ENCODE data around the gene RNF2. TPM values are rescaled to one million over a fixed set of nuclear protein-coding genes. Genes with fewer than 3 reads are reported as not detected.

The RNF2 gene
- total RNA-seq, 1 donor from 2014 or later: 44.0 TPM

DNA sequence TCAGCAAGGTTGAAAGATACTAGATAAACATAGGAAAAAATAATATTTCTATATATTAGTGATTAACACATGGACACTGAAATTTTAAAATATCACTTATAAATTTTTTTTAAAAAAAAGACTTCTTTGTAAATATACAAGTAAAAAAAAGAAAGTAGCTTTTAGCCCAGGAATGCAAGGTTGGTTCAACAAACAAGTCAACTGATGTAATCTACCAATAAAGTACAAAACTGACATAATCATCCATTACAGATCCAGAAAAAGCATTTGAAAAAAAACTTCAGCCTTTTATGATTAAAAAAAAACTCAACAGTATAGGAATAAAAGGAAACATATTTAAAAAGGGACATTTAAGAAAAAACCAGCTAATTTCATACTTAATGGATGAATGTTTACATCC is 63.0 kb downstream of the RNF2 start:
- TF ChIP-seq, protein P1, sequence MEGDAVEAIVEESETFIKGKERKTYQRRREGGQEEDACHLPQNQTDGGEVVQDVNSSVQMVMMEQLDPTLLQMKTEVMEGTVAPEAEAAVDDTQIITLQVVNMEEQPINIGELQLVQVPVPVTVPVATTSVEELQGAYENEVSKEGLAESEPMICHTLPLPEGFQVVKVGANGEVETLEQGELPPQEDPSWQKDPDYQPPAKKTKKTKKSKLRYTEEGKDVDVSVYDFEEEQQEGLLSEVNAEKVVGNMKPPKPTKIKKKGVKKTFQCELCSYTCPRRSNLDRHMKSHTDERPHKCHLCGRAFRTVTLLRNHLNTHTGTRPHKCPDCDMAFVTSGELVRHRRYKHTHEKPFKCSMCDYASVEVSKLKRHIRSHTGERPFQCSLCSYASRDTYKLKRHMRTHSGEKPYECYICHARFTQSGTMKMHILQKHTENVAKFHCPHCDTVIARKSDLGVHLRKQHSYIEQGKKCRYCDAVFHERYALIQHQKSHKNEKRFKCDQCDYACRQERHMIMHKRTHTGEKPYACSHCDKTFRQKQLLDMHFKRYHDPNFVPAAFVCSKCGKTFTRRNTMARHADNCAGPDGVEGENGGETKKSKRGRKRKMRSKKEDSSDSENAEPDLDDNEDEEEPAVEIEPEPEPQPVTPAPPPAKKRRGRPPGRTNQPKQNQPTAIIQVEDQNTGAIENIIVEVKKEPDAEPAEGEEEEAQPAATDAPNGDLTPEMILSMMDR (conservative IDR thresholded peaks at IDR 0.05): no peak
- H3K27ac Mint-ChIP-seq (ENCODE audit: unreplicated experiment): no peak overlapping the region
- H3K36me3 Mint-ChIP-seq (ENCODE audit: low read depth): peaks cover 44% of the 10 kb centered on the region
- peaks cover 8% of the 10 kb centered on the region for H3K4me1 Mint-ChIP-seq
- H3K27me3 Mint-ChIP-seq (ENCODE audit: low read depth): no peaks in the 10 kb centered on the region
- no peak overlapping the region for H3K4me3 Mint-ChIP-seq
- H3K9me3 Mint-ChIP-seq: peaks cover 19% of the 10 kb centered on the region
- DNase-seq (ENCODE audit: low read depth, low spot score): no peak

DNA sequence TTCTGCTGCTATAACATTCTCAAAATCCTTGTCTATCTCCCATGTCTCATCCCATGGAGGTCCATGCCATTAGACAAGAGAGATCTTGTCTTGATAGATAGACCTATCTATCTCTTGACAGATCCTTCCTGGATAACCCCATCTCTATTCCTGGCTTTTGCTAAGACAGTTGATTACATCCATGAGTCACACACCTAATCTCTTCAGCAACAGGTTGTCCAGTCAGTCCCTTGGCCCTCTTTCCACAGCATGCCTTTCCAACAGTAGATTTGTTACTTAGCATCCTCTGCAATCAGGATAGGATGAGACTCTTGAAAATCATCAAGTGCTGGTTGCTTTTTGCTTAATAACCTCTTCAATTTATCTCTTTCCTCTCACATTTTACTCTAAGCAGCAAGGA is 64.8 kb downstream of the RNF2 start:
- Mint-ChIP-seq H3K27ac (ENCODE audit: unreplicated experiment) (no peak overlapping the region), H3K9me3 (peaks cover 19% of the 10 kb centered on the region), H3K27me3 (ENCODE audit: low read depth) (no peaks in the 10 kb centered on the region), H3K36me3 (ENCODE audit: low read depth) (peaks cover 32% of the 10 kb centered on the region), H3K4me1 (no peaks in the 10 kb centered on the region), H3K4me3 (no peak overlapping the region)
- TF ChIP-seq, protein P1 (conservative IDR thresholded peaks at IDR 0.05): no peak
- DNase-seq (ENCODE audit: low read depth, low spot score): no peak

DNA sequence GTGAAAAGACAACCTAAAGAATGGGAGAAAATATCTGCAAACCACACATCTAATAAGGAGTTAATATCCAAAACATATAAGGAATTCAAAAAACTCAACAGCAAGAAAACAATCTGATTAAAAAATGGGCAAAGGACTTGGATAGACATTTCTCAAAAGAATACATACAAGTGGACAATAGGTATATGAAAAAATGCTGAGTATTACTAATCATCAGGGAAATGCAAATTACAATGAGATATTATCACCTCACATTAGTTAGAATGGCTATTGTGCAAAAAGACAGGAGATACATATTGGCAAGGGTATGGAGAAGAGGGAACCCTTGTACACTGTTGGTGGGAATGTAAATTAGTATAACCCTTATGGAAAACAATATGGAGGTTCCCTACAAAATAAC is 66.5 kb downstream of the RNF2 start:
- Mint-ChIP-seq H3K36me3 (ENCODE audit: low read depth) (peaks cover 18% of the 10 kb centered on the region), H3K27ac (ENCODE audit: unreplicated experiment) (no peak overlapping the region), H3K27me3 (ENCODE audit: low read depth) (no peaks in the 10 kb centered on the region), H3K4me1 (no peaks in the 10 kb centered on the region), H3K9me3 (peaks cover 14% of the 10 kb centered on the region), H3K4me3 (no peak overlapping the region)
- DNase-seq (ENCODE audit: low read depth, low spot score): no peak
- TF ChIP-seq, protein P1 (conservative IDR thresholded peaks at IDR 0.05): no peak

DNA sequence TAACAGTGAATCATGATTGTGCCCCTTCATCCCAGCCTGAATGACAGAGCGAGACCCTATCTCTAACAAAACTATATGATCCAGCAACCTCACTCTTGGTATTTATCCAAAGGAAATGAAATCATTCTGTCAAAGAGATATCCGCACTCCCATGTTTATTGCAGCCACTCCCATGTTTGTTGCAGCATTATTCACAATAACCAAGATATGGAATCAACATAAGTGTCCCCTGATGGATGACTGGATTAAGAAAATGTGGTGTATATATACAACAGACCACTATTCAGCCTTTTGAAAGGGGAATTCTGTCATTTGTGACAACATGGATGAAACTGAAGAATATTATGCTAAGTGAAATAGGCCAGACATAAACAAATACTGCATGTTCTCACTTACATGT is 67.0 kb downstream of the RNF2 start:
- no peak overlapping the region for H3K4me3 Mint-ChIP-seq
- DNase-seq (ENCODE audit: low read depth, low spot score): no peak
- TF ChIP-seq, protein P1 (conservative IDR thresholded peaks at IDR 0.05): no peak
- no peak overlapping the region for H3K27ac Mint-ChIP-seq (ENCODE audit: unreplicated experiment)
- H3K4me1 Mint-ChIP-seq: no peaks in the 10 kb centered on the region
- H3K27me3 Mint-ChIP-seq (ENCODE audit: low read depth): no peaks in the 10 kb centered on the region
- peaks cover 16% of the 10 kb centered on the region for H3K36me3 Mint-ChIP-seq (ENCODE audit: low read depth)
- H3K9me3 Mint-ChIP-seq: peaks cover 12% of the 10 kb centered on the region

DNA sequence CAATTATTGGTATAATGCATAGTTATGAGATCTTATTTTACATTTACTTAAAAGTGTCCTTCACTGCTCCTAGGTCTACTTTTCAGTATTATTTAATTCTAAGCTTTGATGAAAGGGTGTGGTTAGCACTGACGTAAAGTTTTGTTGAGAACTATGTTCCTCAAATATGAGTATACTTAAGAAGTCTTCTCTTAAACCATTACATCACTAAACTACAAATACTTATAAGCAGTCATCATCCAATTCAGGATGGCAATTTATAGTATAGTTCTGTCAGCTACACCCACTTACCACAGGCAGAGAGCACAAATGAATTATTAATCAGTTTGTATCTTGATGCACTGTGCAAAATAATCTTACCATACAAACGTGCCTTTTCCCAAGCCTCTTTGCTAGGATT is 84.3 kb downstream of the RNF2 start:
- Mint-ChIP-seq H3K27me3 (ENCODE audit: low read depth) (no peaks in the 10 kb centered on the region), H3K4me1 (no peaks in the 10 kb centered on the region), H3K9me3 (peaks cover 5% of the 10 kb centered on the region), H3K27ac (ENCODE audit: unreplicated experiment) (no peak overlapping the region), H3K36me3 (ENCODE audit: low read depth) (peaks cover 22% of the 10 kb centered on the region), H3K4me3 (no peak overlapping the region)
- TF ChIP-seq, protein P1 (conservative IDR thresholded peaks at IDR 0.05): no peak
- DNase-seq (ENCODE audit: low read depth, low spot score): no peak

DNA sequence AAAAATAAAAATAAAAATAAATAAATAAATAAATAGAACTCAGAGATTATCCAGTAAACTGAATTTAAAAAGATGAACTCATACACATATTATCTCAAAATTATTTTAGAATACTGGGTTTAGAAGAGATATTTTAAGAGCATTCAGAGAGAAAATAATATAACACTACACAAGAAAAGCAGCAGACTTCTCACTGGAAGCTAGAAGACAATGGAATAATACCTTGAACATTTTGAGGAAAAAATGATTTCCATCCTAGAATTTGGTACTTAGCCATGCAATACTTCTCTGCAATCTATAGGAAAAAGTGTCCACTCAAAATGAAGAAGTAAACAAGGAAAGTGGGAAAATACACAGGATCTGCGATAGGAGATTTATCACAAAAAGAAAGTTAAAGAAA is 87.2 kb downstream of the RNF2 start:
- H3K27ac Mint-ChIP-seq (ENCODE audit: unreplicated experiment): no peak overlapping the region
- TF ChIP-seq, protein P1 (conservative IDR thresholded peaks at IDR 0.05): no peak
- no peaks in the 10 kb centered on the region for H3K4me1 Mint-ChIP-seq
- H3K36me3 Mint-ChIP-seq (ENCODE audit: low read depth): peaks cover 27% of the 10 kb centered on the region
- peaks cover 5% of the 10 kb centered on the region for H3K9me3 Mint-ChIP-seq
- H3K27me3 Mint-ChIP-seq (ENCODE audit: low read depth): no peaks in the 10 kb centered on the region
- no peak for DNase-seq (ENCODE audit: low read depth, low spot score)
- H3K4me3 Mint-ChIP-seq: no peak overlapping the region
